Stimulated activated CD4-positive, alpha-beta T cell treated with anti-CD3 and anti-CD28 coated beads, Interleukin-15, amount 100 ng/mL, for 48 hours (primary cell): Measurements from ENCODE around the gene FOXD4L1.
"Not testable (repeated sequence)": the region's sequence is repeated elsewhere in the genome, so short reads cannot be mapped to it uniquely, and the experiment has no call there.

Experiments used
- DNase-seq, 2 donors: peaks; one replicate each; pipeline ENCODE4 v3.0.0-alpha.2; 2020; ENCODE audit warnings: low read depth in 2 of 2

The FOXD4L1 gene

DNA sequence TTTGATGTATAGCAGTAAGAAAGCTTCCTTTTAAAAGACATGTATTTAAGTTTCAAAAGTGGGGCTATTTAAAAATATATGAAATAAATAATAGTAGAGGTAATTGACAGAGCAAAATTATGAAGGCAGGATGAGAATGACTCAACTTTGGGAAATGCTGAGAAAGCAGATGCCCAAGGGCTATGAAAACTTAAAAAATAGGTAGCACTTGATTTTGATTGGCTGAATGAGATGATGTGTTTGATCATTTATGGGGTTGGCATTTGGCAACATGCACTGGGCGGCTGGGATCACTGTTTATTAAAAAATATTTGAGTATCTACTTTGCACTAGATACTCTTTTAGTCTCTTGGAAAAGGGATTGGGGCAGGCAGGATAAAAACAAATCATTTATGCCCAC is 26.5 kb downstream of the FOXD4L1 start:
- not testable (repeated sequence) for DNase-seq

DNA sequence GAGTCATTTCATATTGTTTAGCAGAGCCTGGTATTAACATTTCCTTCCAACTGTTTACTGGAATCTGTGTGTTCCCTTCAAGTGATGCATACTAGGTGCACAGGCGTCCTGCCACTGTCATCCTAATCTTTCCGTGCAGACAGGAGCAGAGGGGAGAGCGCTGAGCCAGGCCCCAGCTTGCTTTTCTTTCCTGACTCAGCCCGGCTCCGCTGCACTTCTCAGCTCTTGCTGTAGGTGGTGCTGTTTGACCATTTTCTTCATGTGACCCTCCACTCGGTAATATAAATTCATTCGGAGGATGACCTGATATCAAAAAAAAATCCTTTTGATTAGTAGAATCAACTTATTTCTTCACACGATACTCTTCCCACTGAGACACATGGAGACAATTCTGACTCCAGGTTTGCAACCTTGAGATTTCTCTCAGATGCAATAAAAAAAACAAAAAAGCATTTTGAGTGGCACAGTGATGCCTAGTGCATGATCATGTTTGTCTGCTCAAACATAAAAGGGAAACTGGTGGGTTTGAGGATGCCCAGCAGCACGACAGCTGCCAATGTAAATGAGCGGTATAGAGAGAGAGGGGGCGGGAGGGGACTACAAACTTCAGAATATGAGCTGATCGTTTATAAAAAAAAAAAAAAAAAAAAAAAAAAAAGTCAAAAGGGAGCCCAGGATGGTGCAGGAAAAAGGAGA is 29.0 kb downstream of the FOXD4L1 start:
- not testable (repeated sequence) for DNase-seq

GRCh38 chr2:113528126-113528525 is 29.7 kb downstream of the FOXD4L1 start:
- DNase-seq: not testable (repeated sequence)

GRCh38 chr2:113528904-113529303 is 30.4 kb downstream of the FOXD4L1 start:
- not testable (repeated sequence) for DNase-seq

GRCh38 chr2:113532991-113533390 is 34.5 kb downstream of the FOXD4L1 start:
- DNase-seq: not testable (repeated sequence)

DNA sequence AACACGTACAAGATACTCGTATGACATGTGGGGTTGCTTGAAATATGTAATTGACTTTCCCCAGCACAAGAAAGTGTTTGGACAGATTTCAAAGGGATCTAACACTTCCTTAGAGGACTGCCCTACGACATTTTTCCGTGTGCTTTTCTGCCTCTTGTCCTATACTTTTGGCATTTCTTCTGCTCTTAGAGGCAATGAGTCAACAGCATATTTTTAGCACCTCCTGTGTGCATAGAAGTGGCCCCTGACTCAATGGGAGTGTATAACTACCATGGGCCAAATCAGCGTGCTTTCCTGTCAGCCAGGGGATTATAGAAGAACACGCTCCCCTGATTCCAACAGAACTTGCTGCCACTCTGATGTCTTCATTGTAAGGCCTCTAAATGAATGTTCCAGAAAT is 38.1 kb downstream of the FOXD4L1 start:
- not testable (repeated sequence) for DNase-seq

- not testable (repeated sequence) for DNase-seq
Observed at GRCh38 chr2:113540834-113541203, 42.4 kb downstream of the FOXD4L1 start.

DNA sequence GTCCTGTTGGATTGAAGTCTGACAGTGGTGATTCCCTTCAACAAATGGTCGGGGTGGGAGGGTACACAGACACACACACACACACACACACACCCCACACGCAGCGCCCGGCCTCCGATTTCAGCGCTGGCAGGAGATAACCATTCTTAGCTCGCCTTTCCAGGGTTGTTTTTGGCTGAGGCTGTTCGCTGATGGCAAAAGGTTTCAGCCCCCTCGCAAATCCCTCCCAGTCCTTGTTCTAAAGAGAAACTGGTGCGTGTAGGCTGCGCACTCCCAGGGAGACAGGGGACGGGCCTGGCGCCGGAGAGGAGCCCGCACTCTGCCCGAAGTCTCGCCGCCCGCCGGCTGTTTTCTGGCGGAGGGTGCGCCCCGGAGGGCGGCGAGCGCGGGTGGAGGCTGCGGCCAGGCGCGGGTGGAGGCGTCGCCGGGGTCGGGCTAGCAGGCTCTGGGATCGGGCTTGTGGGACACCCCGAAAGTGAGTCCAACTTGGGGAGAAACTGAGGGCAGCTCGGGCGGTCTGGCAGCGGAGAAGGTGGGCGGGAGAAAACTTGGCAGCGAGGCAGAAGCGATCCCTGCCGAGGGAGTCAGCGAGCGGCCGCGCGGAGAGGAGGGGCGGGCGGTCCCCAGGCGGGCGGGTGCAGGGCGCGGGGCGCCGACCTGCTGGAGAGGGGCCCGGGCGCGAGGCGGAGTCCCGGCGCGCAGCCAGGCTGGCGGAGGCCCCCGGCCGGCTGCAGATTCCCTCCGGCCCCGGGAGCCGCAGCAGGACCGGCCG is 42.9 kb downstream of the FOXD4L1 start:
- DNase-seq: not testable (repeated sequence)

DNA sequence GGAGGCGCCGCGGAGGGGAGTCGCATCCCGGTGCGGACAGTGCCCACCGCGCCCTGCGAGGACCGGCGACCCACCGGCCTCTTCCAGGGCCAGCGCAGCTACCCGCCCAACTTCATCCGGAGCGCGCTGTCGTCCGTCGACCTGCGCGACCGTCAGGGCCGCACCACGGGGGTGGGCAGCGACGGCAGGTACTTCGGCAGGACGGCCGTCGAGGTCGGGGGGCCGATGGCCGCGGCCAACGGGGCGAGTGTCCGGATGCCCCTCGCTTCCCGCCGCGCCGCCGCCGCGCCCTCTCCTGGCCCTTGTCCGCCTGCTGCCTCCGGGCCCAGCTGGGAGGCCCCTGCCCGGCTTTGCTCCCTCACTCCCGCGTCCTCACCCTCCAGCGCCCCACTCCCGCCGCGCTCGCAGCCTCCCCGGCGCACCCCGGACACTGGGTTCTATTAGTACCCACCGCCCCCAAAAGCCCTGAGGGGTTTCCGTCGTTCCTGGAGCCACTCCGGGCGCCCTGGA is 43.6 kb downstream of the FOXD4L1 start:
- DNase-seq: not testable (repeated sequence)

DNA sequence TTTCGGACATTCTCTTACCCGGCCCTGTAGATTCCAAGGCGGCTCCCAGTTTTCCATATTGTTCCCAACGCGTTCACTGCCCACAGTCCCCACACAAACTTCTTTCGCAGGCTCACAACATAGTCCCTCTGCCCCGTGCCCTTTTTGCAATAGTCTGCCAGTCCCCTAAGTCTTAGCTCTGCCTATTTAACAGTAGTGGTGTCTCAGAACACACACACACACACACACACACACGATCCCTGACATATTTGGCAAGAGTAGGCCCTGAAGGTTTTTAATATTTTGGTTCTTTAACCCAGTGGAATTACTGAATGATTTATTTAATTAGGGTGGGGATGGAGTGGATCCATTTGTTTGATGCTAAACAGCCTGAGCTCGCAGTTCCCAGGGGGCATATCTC is 44.1 kb downstream of the FOXD4L1 start:
- DNase-seq: not testable (repeated sequence)
